Measurements from ENCODE around the gene C14orf180. TPM values are rescaled to one million over a fixed set of nuclear protein-coding genes. Genes with fewer than 3 reads are reported as not detected.

C14orf180 gene
- polyA plus RNA-seq, 4 donors, result 0.10 to 0.27 TPM; not detected in 2

DNA sequence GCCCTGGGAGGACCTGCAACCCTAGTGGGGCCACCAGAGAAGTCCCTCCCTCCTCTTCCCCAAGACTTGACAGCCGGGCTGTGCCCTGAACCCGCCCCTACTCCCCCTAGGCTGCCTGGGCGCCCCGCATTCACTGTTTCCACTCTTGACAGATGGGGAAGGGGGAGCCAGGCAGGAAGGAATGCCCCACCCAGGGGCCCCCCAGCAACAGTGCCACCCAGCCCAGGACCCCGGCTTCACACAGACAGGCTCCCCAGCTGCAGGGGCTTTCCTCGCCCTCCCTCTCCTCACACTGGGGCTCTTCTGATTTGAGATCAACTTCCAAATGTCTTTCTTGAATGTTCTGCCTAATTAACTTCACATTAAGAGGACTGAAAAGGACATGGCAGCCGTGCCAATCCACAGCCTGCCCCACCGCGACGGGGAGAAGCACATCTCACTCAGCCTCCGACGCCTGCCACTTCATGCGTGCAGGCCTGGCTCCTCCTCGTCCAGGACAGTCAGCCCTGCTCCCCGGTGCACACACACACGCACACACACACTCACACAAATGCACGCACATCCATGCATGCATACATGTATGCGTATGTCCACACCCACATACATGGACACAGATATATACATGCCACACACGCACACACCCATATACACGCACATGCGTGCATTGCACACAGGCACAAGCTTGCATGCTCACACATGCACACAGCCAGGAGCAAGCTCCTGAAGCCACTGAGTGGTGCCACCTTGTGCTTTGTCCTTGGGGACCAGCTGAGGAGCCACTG is 19.6 kb upstream of the C14orf180 start:
- no peak for DNase-seq (ENCODE audit: low read depth in 4 of 4, low spot score in 3 of 4)

DNA sequence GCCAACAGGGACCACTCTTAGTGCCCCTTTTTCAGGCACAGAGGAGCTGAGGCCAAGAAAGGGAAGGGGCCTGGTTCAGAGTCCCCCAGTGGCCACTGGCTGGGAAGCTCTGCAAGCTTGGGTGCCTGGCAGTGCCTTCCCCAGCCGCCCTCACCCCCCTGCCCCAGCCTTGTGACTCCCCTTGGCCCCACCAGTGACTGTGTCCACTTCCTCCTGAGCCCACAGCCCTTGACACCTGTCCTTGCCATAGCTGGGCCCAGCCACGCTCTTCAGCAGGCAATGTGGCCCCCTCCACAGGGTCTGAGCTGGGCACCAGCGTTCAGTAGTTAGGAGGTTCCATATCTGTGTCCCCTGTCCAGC is 19.0 kb upstream of the C14orf180 start:
- no peak for DNase-seq (ENCODE audit: low read depth in 4 of 4, low spot score in 3 of 4)

DNA sequence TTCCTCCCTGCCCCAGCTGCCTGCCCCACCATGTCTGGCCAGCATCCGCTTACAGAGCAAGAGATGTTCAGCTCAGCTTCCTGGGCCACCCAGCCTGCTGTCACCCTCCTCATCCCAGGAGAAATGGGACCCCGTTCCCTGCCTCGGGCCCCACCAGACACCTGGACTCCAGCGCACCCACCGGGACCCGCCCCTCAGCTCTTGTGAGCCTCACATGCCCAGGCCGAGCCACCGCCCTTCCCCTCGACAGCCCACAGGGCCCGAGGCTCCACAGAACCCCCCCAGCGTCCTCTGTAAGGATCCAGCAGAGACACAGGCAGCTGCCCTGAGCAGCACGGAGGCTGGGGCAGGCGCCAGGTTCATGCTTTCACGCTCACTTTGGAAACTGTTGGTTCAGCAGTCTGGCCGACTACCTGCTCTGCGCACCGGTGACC is 18.4 kb upstream of the C14orf180 start:
- DNase-seq (ENCODE audit: low read depth in 4 of 4, low spot score in 3 of 4), result no peak

DNA sequence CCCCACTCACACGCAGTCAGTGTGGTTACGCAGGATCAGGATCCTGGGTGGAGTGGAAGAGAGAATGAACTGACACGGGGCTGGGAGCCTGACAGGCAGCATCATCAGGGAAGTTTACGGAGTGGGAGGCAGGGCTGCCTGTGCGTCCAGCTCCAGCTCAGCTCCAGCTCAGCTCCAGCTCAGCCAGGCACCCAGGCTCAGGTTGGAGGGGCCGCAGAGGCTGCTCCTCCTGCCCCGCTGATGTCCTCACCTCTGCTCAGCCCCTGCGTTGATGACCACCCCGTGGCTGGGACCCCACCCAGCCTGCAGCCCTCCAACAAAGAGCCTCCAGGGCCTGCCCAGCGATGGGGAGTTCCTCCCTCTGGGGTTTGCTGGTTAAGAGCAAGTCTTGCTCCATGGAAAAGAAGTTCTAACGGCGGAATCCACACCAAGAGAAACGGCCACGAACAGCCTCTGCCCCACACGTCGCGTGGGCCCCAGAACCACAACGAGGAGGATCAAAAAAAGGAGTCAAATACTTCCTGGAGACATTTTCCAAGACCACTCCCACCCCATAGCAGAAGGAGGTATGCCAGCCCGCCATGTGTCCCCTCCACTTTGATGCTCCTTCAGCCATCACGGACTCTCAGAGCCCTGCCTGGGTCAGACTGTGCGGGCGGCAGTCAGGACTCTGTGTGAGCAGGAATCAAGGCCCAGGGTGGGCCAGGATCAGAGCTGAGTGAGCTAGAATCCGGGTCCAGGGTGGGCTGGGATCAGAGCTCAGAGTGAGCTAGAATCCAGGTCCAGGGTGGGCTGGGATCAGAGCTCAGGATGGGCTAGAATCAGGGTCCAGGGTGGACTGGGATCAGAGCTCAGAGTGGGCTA is 17.7 kb upstream of the C14orf180 start:
- no peak for DNase-seq (ENCODE audit: low read depth in 4 of 4, low spot score in 3 of 4)

DNA sequence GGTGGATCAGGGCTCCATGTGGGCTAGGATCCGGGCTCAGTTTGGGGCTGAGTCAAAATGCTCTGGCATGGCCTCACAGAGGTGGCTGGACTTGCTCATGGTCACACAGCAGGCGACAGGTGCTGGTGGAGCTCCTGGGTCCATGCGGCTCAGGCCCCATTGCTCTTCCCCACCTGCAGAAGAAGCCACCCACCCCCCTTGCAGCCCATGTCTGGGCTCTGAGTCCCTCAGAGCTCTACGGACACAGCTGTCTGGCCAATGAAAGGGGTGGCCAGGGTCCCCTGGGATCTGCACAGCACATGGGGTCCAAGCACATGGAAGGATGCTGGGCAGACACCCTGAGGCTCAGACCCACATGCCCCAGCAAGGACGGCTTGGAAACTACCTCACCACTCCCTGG is 17.0 kb upstream of the C14orf180 start:
- no peak for DNase-seq (ENCODE audit: low read depth in 4 of 4, low spot score in 3 of 4)

DNA sequence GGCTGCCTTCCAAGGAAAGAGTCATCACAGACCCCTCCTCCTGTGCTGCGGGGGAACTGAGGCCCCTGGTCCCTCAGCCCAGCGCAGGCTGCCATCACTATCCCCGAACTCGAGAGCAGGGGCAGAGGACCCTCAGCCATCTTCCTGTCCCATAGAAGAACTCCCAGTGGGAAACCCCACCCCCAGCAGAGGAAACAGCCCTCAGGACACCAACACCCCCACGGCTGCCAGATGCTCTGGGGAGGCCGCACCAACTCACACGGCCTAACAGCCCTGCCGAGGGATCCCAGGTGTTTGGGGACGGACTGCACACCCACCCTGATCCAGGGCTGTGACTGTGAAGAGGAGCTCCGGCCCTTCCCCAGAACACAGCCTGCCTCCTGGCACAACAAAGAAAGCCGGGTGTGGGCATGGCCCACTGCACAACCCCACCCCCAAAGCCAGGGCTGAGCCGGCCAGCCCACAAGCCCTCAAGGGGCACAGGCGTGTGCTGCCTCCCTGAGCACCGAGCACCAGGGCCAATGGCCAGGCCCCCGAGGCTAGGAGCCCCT is 16.3 kb upstream of the C14orf180 start:
- no peak for DNase-seq (ENCODE audit: low read depth in 4 of 4, low spot score in 3 of 4)

DNA sequence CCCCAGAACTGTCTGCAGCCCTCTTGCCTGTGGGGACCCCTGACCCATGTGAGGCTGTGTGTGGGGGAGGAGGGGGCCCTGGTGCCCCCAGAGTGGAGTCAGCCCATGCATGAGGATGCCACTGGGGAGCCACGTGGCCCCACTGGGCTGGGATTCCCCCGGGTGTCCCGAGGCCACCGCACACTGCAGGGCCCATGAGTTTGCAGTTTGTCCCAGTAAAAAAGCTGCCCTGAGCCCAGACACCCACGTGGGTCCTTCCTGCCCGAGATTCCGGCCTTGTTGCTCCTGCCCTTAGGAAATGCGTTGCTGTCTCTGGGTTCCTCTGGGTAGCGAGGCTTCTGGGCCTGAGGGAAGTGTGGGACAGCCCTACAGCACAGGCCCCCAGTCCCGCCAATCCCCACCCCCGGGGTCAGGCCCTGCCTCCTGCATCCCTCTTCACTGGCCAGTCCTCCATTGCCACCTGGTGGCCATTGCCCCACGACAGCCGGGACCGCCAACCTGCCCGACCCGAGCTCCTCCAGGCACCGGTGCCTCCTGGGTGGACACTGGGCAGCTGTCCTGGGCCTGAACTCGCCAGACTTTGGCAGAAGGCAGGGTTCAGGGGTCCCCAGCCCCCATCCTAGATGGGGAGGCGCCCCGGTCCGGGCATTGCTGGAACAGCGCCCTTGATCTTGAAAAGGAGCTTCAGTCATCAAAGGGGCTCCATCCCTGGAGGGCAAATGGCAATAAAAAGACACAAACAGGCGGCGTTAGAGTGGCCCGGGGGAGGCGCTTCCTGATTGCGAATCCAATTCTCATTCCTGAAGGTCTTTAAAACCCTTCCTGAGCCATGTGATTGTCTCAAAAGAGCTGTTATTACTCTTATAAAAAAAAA is 15.6 kb upstream of the C14orf180 start:
- no peak for DNase-seq (ENCODE audit: low read depth in 4 of 4, low spot score in 3 of 4)

DNA sequence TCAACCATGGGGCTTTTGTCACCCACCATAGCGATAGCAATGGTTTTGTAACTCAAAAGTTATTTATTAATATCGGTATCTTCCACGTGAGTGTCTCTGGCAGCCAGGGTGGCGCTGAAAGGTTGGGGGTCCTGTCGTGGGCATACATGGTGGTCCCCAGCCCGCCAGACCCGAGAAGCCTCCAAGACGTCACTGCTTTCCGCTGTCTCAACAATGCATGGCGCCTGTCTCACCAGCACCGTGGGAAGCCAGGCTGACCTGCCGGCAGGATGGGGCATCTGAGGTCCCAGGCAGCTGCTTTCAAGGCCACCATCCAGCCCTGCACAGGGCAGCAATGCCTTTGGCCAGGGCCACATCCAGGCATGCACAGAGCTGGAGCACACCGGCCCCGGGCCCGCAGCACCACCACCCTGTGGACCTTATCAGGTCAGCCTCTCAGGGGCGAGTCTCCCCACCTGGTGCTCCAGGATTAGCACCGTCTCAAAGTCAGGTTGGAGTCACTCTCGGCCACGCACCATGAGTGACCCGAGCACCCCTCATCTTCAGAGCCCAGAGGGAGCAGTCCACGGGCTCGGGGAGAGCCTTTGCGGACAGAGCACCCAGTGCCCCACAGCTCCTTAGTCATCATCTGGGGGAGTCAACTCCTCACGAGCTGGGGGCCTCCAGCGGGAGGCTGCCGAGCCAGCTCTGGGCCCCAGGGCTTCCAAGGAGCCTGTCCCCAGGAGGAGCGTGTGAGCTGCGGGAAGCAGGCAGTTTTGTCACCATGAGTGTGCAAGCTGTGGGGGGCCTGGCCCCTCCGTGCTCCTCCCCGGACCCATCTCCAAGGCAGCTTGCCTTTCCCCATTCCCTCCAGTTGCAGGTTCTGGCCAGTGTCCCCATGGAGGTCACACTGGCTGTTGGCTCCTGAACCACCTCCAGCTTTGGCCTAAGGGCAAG is 14.6 kb upstream of the C14orf180 start:
- DNase-seq (ENCODE audit: low read depth in 4 of 4, low spot score in 3 of 4), result no peak

DNA sequence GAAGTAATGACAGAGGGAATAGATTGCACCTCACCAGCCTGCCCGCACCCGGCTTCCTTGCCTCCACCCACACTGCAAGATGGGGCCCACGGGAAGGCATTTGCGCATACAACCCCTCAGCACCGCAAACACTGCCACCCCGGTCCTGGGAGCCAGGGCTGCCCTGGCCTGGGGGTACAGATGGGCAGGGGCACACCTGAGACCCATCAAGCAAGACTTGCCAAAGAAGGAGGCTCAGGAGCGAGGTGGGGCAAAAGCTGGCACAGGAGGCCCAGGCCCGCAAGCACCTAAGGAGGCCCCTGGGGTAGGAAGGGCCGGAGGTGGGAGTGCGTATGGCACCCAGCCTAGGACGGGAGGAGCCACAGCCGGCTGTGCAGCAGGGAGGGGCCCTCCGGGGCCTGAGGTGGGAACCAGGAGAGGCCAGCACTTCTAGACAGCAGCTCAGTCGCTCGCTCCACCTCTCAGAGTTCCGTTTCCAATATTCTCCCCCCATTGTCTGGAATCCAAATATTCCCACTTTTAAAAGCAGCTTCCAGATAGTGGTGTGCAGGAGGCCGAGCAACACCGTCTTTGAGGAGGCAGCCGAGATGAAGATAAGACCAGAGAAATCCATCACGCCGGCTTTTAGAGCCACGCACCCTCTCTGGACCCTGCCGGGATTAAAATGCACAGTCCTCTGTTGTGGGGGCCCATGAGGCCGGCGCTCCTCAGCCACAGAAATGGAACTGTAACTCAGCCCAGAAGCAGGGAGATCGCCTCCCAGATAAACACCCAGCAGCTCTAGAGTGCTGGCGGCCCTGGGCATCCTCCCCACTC is 12.2 kb upstream of the C14orf180 start:
- no peak for DNase-seq (ENCODE audit: low read depth in 4 of 4, low spot score in 3 of 4)

DNA sequence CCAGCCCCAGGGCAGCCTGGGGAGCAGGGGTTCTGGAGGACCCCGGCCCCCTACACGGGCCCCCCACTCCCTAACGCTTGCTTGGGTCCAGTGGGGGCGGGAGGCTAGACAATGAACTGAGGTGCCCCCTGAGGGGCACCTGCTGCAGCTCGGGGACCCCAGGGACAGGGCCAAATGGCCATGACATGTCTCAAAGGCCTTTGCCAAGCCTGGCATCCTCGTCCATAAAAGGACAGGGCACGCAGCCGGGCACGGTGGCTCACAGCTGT is 11.7 kb upstream of the C14orf180 start:
- DNase-seq (ENCODE audit: low read depth in 4 of 4, low spot score in 3 of 4), result no peak

DNA sequence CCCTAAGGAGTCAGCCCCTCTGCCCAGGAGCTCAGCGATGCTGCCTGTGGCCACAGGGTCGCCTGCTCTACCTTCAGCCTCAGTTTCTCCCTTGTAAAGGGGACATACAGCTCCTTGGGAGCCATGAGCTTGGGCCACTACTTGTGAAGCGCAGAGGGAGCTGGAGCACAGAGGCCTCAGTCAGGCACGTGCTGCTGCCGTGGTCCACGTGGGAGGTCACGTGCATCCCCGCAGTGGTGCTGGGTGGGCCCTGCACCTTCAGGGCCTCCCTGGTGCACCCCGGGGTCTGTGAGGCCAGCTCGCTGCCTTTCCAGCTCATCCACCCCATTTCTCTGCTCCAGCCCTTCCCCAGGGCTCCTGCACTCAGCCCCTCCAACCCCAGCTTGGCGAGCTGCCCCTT is 10.9 kb upstream of the C14orf180 start:
- DNase-seq (ENCODE audit: low read depth in 4 of 4, low spot score in 3 of 4), result no peak

DNA sequence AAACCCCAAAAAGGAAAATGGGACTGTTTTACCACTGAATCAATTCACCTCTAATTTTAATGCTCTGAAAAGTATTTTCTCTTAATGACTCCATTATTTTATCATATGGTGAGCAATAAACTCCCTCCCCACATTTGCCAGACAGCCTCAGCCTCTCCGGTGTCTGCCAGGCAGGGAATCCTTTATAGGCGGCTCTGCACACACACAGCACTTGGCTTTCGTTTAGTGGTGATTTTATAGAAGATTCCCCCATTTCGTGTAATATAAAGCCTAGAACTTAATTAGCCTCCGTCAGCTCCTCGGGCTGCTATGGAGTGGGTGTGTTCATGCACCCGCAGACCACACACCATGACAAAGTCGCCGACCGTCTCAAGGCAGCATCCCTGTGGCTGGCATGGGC is 10.1 kb upstream of the C14orf180 start:
- DNase-seq (ENCODE audit: low read depth in 4 of 4, low spot score in 3 of 4), result no peak

DNA sequence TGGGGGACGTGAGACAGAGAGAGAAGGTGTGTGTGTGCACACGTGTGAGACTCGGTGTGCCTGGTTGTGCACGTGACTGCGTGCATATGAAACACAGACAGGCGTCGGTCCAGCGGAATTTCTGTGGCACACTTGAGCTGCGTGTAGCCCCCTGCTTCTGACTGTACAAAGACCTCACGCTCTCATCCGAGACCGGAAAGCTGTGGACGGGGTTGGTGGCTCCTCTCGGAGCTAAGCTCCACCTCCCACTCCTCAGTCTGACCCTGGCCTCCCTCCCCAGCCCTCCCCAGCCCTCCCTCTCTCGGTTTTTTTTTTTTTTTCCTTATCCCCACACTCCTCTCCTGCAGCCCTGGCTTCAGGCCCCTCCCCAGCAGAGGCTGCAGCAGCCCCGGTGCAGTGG is 8.3 kb upstream of the C14orf180 start:
- peak in 1 of 4 donors; percentile 56 for DNase-seq (ENCODE audit: low read depth in 4 of 4, low spot score in 3 of 4)

DNA sequence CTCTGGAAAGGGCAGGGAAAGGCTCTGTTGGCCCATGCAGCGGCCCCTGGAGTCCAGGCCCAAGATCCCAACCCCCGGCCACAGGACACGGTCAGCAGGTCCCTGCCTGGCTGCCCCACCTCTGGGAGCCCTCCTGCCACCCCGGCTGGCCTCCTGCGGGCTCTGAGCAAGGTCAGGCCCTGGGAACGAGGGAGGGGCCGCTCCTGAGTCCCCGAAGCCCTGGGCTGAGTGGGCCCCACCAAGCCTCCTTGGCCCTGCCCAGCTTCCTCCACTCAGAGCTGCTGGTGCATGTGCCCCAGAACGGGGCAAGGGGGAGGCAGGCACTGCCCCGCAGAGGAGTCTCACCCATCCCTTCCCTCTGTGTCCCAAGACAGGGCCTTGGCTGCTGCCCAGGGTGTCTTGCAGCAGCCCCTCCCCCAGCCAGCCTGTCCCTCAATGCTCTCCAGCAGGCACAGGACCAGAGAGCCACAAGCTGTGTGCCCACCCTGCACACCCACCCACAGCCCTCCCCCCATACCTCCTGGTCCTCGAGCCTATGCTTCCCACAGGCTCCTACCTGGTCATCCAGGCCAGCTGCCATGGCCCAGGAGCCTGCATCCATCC is 7.4 kb upstream of the C14orf180 start:
- no peak for DNase-seq (ENCODE audit: low read depth in 4 of 4, low spot score in 3 of 4)

DNA sequence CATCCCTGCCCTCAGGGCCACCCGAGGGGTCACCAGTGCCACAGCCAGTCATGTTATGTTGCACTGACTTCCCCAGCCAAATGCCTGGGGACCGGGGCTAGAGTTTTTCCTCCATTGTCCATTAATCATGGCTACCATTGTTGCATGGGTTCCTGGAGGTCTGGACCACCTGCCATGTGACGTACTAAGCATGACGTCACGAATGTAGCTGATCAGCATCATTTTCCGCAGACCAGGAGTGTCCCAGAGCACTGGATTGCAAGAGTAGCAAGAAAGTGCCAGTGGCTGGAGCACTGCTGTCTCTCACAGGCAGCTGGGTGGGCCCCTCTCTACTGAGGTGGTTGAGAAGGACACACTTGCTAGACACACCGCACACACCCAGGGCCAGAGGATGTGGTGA is 6.9 kb upstream of the C14orf180 start:
- no peak for DNase-seq (ENCODE audit: low read depth in 4 of 4, low spot score in 3 of 4)

DNA sequence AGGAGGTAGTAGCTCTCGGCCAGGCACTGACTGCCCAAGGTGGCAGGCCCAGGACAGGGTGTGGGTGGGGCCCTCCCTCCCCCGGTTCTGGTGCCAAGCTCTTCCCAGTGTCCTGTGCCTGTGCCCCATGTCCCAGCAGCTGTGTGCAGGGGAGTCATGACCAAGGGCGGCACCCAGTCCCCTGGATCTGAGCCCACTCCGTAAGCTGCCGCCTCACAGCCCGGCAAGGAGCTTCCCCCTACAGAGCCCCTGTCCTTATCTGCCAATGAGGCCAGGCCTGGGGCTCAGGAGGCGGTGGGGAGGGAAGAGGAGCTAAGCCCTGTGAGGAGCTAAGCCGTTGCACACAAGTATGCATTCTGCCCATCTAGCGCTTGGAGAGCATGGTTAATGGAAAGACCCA is 5.6 kb upstream of the C14orf180 start:
- no peak for DNase-seq (ENCODE audit: low read depth in 4 of 4, low spot score in 3 of 4)

DNA sequence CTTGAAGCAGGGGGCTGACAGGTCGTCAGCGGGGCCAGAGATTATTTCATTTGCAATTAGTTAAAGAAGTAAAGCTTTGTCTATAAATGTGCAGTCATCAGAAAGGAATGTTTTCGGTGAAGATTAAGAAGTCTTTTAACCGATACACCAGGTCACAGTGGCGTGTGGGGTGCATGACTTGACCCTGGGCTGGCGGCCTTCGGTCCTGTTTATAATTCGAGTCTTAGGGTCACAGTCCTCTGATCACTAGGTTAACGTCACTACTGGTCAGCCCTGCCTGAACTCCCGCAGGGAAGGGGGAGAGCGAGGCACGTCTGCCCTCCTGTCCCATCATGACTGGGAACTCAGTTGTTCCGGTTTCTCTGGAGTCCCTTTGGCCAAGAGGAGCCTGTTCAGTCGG is 5.0 kb upstream of the C14orf180 start:
- DNase-seq (ENCODE audit: low read depth in 4 of 4, low spot score in 3 of 4), result no peak

DNA sequence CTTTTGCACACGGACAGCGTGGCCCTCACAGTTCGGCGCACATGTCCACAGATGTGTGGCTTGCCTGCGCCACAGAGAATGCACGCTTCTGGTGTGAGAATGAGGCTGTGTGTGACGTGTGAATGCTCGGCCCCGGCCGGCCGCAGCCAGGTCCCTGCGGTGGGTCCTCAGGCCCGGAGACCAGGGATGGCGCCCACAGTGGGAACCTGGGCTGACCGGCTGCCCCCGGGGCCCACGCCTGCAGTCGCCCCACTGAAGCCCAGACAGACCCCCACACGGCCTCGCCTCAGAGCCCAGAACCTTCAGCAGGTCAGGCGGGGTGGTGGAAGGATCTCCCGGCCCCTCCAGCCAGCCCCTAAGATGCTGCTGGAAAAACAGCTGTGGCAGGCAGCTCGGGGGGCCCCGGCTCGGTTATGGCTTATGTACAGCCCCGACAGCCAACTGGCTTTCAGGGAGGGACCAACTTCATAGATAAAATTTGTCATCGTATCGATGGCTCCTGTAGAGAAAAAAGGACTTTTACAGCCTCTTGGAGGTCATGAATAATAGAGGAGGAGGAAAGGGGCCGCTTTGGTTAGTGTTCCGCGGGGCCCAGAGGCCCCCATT is 4.5 kb upstream of the C14orf180 start:
- no peak for DNase-seq (ENCODE audit: low read depth in 4 of 4, low spot score in 3 of 4)

All from left renal pelvis (tissue), 4 donors.